HG03095 (cell line): ENCODE results near the gene PPP1R2C.

Source experiments
- ATAC-seq: cut with Tn5 transposase; IDR thresholded peaks from one replicate; pipeline ENCODE4 v1.9.1; 2021; ENCODE audit warnings: moderate library complexity; ENCODE audit not compliant: unreplicated experiment

The PPP1R2C gene

DNA sequence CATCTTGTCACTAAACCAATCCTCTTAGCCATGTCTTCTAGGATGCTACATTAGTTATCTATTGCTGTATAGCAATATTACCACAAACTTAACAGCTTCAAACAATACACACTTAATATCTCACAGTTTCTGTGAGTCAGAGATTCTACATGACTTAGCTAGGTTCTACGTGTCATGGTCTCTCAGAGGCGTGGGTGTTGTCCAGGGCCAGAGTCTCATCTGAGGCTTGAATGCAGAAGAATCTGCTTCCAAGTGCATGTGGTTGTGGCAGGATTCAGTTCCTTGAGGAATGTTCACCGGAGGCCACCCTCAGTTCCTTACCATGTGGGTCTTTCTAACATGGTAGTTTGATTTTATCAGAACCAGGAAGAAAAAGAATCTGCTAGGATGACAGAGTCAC lies 26.4 kb downstream of the PPP1R2C start:
- no peak for ATAC-seq

DNA sequence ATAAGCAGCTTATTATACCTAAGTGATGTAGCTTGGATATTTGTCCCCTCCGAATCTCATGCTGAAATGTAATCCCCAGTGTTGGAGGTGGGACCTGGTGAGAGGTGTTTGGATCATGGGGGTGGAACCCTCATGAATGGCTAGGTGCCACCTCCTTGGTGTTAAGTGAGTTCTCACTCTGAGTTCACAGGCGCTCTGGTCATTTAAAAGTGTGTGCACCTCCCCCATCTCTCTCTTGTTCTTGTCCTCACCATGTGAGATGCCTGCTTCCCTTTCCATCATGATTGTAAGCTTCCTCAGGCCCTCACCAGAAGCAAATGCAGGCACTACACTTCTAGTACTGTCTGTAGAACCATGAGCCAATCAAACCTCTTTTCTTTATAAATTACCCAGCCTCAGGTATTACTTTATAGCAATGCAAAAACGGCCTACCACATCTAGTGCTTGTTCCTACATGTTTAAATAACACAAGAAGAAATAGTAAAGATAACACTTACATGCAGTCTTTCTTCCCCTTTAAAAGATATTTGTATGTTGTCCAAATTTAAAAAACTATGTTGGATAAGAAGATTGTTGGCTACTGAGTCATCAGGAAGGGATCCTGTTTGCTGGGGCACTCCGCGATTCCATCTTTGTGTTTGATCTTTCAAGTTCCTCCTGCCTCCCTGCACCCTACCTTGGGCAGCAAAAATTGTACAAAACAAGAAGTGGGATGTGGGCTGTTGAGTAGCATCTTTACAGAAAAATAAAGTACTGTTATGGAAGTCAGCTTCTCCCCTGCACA lies 29.7 kb downstream of the PPP1R2C start:
- no peak for ATAC-seq

DNA sequence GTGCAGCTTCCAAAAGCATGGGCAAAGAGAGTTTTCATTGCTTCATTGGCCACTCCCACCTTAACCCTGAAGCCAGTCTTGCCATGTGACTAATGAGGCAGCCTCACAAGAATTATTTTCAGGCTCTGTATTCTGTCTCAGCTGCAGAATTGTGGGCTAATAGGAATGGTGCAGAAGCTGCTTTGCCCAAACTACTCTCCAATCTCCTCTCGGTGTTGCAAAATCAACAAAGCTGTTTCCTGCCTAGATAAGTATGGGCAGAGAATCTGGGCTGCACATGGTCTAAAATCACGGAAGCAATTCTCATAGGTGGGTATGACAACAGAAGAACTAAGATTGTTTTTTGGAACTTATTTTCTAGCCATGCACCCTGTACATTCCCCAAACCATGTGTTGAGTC lies 31.4 kb downstream of the PPP1R2C start:
- no peak for ATAC-seq

DNA sequence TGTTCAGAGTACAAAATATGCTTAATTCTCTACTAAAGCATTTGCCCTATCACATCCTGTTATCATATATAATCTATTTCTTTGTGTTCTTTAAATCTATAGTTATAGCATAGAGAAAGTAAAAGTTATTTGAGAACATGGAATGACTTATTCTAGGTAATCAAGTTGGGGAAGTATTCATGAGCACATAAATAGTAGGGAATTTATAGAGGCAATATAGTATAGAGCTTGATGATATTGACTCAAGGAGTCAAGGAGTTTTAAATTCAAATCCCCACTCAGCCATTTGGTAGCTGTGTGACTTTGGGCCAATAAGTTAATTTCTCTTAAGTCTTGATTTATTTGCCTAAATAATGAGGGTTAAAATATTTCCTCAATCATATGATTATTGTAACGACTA lies 37.5 kb downstream of the PPP1R2C start:
- ATAC-seq: no peak

DNA sequence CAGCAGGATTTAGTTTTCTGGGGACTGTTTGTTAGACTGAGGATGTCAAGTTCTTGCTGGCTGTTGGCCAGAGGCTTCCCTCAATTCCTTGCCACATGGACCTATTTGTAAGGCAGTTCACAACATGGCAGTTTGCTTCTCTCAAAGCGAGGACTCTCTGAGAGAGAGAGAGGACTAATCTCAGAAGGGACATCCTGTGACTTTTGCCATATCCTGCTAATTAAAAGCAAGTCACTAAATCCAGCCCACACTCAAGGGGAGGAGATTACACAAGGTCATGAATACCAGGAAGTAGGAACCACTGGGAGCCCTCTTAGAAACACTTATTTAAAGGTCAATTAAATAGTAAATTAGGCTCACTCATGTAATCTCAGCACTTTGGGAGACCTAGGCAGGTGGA lies 38.2 kb downstream of the PPP1R2C start:
- no peak for ATAC-seq

DNA sequence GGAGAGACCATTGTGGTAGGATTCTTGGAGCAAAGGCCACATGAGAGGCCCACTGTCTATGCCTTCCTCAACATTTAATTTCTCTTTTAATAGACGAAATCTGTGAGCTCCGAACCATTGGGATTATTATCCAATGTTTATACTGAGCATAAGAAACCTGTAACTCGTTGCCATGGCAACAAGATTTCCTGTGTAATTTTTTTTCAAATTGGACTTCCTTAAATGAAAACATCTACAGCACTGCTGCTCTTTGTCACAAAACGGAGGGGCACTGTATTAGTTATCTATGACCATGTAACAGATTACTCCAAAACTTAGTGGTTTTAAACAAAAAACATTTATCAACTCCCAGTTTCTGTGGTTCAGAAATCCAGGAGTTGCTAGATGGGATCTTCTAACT lies 38.7 kb downstream of the PPP1R2C start:
- ATAC-seq: no peak

DNA sequence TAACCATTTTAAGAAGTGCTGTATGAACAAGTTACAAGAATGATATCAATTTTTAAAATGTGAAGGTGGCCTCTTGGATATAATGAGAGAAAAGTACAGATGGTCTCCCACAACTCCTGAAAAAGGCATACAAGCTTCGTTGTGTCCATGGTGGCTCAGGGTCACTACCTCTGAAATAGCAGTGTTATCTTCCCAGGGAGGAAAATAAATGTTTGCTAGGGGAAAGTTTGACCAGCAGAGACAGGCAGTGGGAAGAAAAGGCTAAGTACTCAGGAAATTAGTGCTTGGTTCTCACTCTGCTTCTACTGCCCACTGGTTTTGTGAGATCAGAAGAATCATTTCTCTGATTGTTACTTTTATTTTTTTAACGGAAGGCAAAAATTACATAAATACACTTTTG lies 39.4 kb downstream of the PPP1R2C start:
- ATAC-seq: no peak

DNA sequence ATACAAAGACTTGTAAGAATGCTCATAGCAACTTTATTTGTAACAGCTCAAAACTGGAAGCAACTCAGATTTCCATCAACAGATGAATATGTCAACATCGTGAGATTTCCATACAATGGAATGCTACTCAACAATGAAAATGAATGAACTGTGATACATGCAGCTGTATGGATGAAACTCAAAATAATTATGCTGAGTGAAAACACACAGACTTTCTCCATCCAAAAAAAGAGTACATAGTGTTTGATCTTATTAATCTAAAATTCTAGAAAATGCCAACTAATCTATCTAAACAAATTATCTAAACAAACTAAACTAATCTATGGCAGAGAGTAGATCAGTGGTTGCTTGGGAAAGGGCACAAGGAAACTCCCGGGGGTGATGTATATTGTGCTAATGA lies 42.7 kb downstream of the PPP1R2C start:
- no peak for ATAC-seq

DNA sequence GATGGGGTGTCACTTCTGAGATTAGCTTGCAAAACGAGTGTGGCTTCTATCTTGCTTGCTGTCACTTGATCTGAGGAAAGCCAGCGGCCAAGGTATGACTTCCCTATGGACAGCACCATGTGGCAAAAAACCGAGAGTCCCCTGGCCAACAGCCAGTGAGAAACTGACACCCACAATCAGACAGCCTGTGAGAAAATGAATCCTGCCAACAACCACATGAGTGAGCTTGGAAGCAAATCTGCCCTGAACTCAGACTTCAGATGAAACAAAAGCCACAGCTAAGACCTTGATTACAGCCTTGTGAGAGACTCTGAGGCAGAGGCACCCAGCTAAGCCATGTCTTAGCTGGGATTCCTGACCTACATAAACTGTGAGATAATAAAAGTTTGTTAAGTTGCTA lies 45.5 kb downstream of the PPP1R2C start:
- ATAC-seq: no peak
